ENCODE data around the gene ATG2A.

Gene ATG2A

GRCh38 chr11:64867748-64868462 is 49.1 kb downstream of the ATG2A start:
- DNase-seq = peak; percentile 24

GRCh38 chr11:64866173-64866491 is 50.9 kb downstream of the ATG2A start:
- DNase-seq = no peak

- peak; percentile 59 for DNase-seq
Measured at GRCh38 chr11:64865286-64866172, 51.5 kb downstream of the ATG2A start.

- DNase-seq = peak; percentile 60
Measured at GRCh38 chr11:64864473-64865285, 52.3 kb downstream of the ATG2A start.

GRCh38 chr11:64864135-64864472 is 52.9 kb downstream of the ATG2A start:
- DNase-seq = no peak

- no peak for DNase-seq
Measured at GRCh38 chr11:64863391-64864060, 53.5 kb downstream of the ATG2A start.

- no peak for DNase-seq
Measured at GRCh38 chr11:64862987-64863390, 54.0 kb downstream of the ATG2A start.

GRCh38 chr11:64861227-64861975 is 55.6 kb downstream of the ATG2A start:
- peak; percentile 48 for DNase-seq

GRCh38 chr11:64859542-64860414 is 57.2 kb downstream of the ATG2A start:
- DNase-seq = peak; percentile 69

- peak; percentile 84 for DNase-seq
Measured at GRCh38 chr11:64858467-64859263, 58.3 kb downstream of the ATG2A start.

GRCh38 chr11:64857485-64857884 is 59.5 kb downstream of the ATG2A start:
- no peak for DNase-seq

- DNase-seq = peak; percentile 59
Measured at GRCh38 chr11:64856382-64857227, 60.4 kb downstream of the ATG2A start.

- peak; percentile 7 for DNase-seq
Measured at GRCh38 chr11:64855596-64856304, 61.3 kb downstream of the ATG2A start.

- peak; percentile 67 for DNase-seq
Measured at GRCh38 chr11:64854534-64855502, 62.2 kb downstream of the ATG2A start.

- DNase-seq = no peak
Measured at GRCh38 chr11:64854157-64854533, 62.9 kb downstream of the ATG2A start.

GRCh38 chr11:64853709-64854108 is 63.3 kb downstream of the ATG2A start:
- peak; percentile 76 for DNase-seq

- DNase-seq = no peak
Measured at GRCh38 chr11:64852804-64853509, 64.1 kb downstream of the ATG2A start.

Data from CD4-positive, alpha-beta T cell treated with Interleukin-6 for 4 hours (primary cell).